Neural cell (in vitro differentiated cells): ENCODE data around the gene FAM193B. TPM values are rescaled to one million over a fixed set of nuclear protein-coding genes. Genes with fewer than 3 reads are reported as not detected.

Experiments used
- H2AFZ ChIP-seq: fragments of 200-600, 300-800 bp; sonication (generic), shearing (Covaris generic); 2 replicates; pipeline ENCODE4 v1.6.0; 2014; ENCODE audit warnings: low read depth, mild to moderate bottlenecking, antibody characterized with exemption, low read length, moderate library complexity
- H3F3A ChIP-seq: fragments of 200-600 bp; shearing (Covaris generic); 2 replicates; pipeline ENCODE4 v1.6.1; 2016; ENCODE audit warnings: mild to moderate bottlenecking, moderate library complexity, mixed read lengths, antibody characterized with exemption, low read length; ENCODE audit not compliant: insufficient read depth, poor library complexity, severe bottlenecking
- H3K27ac ChIP-seq: fragments of 200-600, 300-800 bp; sonication (generic), shearing (Covaris generic); 2 replicates; pipeline ENCODE4 v1.5.1; 2014; ENCODE audit warnings: mild to moderate bottlenecking, low read length, moderate library complexity
- H3K27me3 ChIP-seq: fragments of 300-800, 200-600 bp; sonication (generic), shearing (Covaris generic); 2 replicates; pipeline ENCODE4 v1.6.0; 2014; ENCODE audit warnings: mild to moderate bottlenecking, low read depth, low read length, moderate library complexity; ENCODE audit not compliant: insufficient read depth
- H3K36me3 ChIP-seq: fragments of 300-800, 200-600 bp; sonication (generic), shearing (Covaris generic); 2 replicates; pipeline ENCODE4 v1.5.1; 2014; ENCODE audit warnings: mild to moderate bottlenecking, antibody characterized with exemption, low read length, moderate library complexity; ENCODE audit not compliant: insufficient read depth
- H3K4me2 ChIP-seq: fragments of 300-800, 200-600 bp; sonication (generic), shearing (Covaris generic); 2 replicates; pipeline ENCODE4 v1.6.0; 2014; ENCODE audit warnings: mild to moderate bottlenecking, low read length
- H3K4me3 ChIP-seq: fragments of 300-800, 200-600 bp; sonication (generic), shearing (Covaris generic); 2 replicates; pipeline ENCODE4 v1.5.1; 2014; ENCODE audit warnings: mild to moderate bottlenecking, low read length, moderate library complexity
- H3K79me2 ChIP-seq: fragments of 200-600 bp; shearing (Covaris generic); replicated peaks from 2 replicates; pipeline ENCODE4 v1.6.0; 2014; ENCODE audit warnings: mild to moderate bottlenecking, low read length, moderate library complexity; ENCODE audit not compliant: insufficient read depth
- H3K9ac ChIP-seq: fragments of 300-800, 200-600 bp; sonication (generic), shearing (Covaris generic); 2 replicates; pipeline ENCODE4 v1.6.1; 2016; ENCODE audit warnings: mild to moderate bottlenecking, low read length, mixed read lengths
- H3K9me2 ChIP-seq: fragments of 200-600 bp; shearing (Covaris generic); 2 replicates; pipeline ENCODE4 v1.6.1; 2016; ENCODE audit warnings: mild to moderate bottlenecking, low read length, mixed read lengths; ENCODE audit not compliant: insufficient read depth
- H3K9me3 ChIP-seq: fragments of 200-600, 300-800 bp; sonication (generic), shearing (Covaris generic); 2 replicates; pipeline ENCODE4 v1.6.1; 2016; ENCODE audit warnings: mild to moderate bottlenecking, mixed run types, low read length, moderate library complexity, mixed read lengths
- H4K20me1 ChIP-seq: fragments of 200-600 bp; shearing (Covaris generic); 2 replicates; pipeline ENCODE4 v1.6.1; 2016; ENCODE audit warnings: mild to moderate bottlenecking, mixed run types; ENCODE audit not compliant: insufficient read depth
- EP300 ChIP-seq: fragments of 450-650 bp; conservative IDR thresholded peaks from 2 replicates; pipeline ENCODE4 v1.6.1; 2014; ENCODE audit warnings: antibody characterized with exemption, mild to moderate bottlenecking, moderate library complexity; ENCODE audit not compliant: poor library complexity, severe bottlenecking
- EZH2 ChIP-seq: fragments of 200-600, 300-800 bp; shearing (Covaris generic), sonication (generic); IDR thresholded peaks from 2 replicates; pipeline ENCODE4 v1.6.1; 2014; ENCODE audit warnings: antibody characterized with exemption, low read length, borderline replicate concordance, mild to moderate bottlenecking; ENCODE audit not compliant: insufficient read depth, poor library complexity, severe bottlenecking
- MXI1 ChIP-seq: fragments of 450-650 bp; conservative IDR thresholded peaks from 2 replicates; pipeline ENCODE4 v1.6.1; 2014; ENCODE audit warnings: antibody characterized with exemption, mild to moderate bottlenecking; ENCODE audit not compliant: poor library complexity, severe bottlenecking
- POLR2AphosphoS5 ChIP-seq: IDR thresholded peaks from 2 replicates; pipeline ENCODE4 v1.6.1; 2012
- RAD21 ChIP-seq: fragments of 450-650 bp; conservative IDR thresholded peaks from 2 replicates; pipeline ENCODE4 v1.6.1; 2014; ENCODE audit warnings: antibody characterized with exemption, mild to moderate bottlenecking, moderate library complexity
- SMC3 ChIP-seq: fragments of 450-650 bp; conservative IDR thresholded peaks from 2 replicates; pipeline ENCODE4 v1.6.1; 2014; ENCODE audit warnings: antibody characterized with exemption, mild to moderate bottlenecking, moderate library complexity; ENCODE audit not compliant: poor library complexity
- TAF1 ChIP-seq: IDR thresholded peaks from 2 replicates; pipeline ENCODE4 v1.6.1; 2012; ENCODE audit warnings: low read depth
- polyA plus RNA-seq: library from polyadenylated mRNA; depleted of rRNA; stranded (reverse); fragments of >200 nt; gene quantifications from 2 replicates; pipeline ENCODE4 v1.2.3, GENCODE V29; 2014
- TF ChIP-seq, protein P1 (sequence below): fragments of 450-650 bp; IDR thresholded peaks from 2 replicates; pipeline ENCODE4 v1.5.1; 2014; ENCODE audit warnings: antibody characterized with exemption, mild to moderate bottlenecking, moderate library complexity; ENCODE audit not compliant: poor library complexity, severe bottlenecking
- TF ChIP-seq, protein P2 (sequence below): IDR thresholded peaks from 2 replicates; pipeline ENCODE4 v1.6.1; 2012; ENCODE audit warnings: borderline replicate concordance

Gene FAM193B
- polyA plus RNA-seq, 1 donor from 2014 or later: 79.2 TPM

DNA sequence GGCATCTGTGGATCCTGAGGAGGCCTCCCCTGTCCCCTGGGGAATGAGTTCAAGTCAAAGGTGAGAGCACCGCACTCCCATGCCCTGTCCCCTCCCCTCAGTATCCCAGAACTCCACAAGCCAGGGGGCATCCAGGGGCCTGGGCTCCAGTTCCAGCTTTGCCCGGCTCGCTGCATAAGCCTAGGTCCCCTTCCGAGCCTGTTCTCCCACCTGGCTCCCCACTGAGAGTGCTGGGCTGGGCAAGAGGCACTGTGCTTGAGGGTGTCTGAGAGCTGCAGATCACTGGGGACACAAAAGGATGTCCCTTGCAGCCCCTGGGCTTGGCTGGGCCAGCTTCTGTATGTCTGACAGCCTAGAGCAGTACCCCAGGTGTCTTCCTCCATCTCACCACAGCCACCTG, 49.3 kb downstream of the FAM193B start:
- Histone ChIP-seq H3K79me2 (no peaks in the 10 kb centered on the region), H3K9ac (no peak overlapping the region), H3K36me3 (no peaks in the 10 kb centered on the region), H4K20me1 (no peaks in the 10 kb centered on the region), H3K9me3 (no peaks in the 10 kb centered on the region), H3K9me2 (no peaks in the 10 kb centered on the region), H2AFZ (no peak overlapping the region), H3K27me3 (no peaks in the 10 kb centered on the region), H3K27ac (no peak overlapping the region), H3F3A (no peaks in the 10 kb centered on the region), H3K4me3 (no peak overlapping the region), H3K4me2 (no peak overlapping the region)
- TF ChIP-seq, protein P1, sequence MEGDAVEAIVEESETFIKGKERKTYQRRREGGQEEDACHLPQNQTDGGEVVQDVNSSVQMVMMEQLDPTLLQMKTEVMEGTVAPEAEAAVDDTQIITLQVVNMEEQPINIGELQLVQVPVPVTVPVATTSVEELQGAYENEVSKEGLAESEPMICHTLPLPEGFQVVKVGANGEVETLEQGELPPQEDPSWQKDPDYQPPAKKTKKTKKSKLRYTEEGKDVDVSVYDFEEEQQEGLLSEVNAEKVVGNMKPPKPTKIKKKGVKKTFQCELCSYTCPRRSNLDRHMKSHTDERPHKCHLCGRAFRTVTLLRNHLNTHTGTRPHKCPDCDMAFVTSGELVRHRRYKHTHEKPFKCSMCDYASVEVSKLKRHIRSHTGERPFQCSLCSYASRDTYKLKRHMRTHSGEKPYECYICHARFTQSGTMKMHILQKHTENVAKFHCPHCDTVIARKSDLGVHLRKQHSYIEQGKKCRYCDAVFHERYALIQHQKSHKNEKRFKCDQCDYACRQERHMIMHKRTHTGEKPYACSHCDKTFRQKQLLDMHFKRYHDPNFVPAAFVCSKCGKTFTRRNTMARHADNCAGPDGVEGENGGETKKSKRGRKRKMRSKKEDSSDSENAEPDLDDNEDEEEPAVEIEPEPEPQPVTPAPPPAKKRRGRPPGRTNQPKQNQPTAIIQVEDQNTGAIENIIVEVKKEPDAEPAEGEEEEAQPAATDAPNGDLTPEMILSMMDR: no peak
- TF ChIP-seq TAF1 (no peak), EP300 (no peak), SMC3 (no peak), EZH2 (no peak), RAD21 (no peak), MXI1 (no peak), POLR2AphosphoS5 (no peak)
- TF ChIP-seq, protein P2, sequence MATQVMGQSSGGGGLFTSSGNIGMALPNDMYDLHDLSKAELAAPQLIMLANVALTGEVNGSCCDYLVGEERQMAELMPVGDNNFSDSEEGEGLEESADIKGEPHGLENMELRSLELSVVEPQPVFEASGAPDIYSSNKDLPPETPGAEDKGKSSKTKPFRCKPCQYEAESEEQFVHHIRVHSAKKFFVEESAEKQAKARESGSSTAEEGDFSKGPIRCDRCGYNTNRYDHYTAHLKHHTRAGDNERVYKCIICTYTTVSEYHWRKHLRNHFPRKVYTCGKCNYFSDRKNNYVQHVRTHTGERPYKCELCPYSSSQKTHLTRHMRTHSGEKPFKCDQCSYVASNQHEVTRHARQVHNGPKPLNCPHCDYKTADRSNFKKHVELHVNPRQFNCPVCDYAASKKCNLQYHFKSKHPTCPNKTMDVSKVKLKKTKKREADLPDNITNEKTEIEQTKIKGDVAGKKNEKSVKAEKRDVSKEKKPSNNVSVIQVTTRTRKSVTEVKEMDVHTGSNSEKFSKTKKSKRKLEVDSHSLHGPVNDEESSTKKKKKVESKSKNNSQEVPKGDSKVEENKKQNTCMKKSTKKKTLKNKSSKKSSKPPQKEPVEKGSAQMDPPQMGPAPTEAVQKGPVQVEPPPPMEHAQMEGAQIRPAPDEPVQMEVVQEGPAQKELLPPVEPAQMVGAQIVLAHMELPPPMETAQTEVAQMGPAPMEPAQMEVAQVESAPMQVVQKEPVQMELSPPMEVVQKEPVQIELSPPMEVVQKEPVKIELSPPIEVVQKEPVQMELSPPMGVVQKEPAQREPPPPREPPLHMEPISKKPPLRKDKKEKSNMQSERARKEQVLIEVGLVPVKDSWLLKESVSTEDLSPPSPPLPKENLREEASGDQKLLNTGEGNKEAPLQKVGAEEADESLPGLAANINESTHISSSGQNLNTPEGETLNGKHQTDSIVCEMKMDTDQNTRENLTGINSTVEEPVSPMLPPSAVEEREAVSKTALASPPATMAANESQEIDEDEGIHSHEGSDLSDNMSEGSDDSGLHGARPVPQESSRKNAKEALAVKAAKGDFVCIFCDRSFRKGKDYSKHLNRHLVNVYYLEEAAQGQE: no peak

DNA sequence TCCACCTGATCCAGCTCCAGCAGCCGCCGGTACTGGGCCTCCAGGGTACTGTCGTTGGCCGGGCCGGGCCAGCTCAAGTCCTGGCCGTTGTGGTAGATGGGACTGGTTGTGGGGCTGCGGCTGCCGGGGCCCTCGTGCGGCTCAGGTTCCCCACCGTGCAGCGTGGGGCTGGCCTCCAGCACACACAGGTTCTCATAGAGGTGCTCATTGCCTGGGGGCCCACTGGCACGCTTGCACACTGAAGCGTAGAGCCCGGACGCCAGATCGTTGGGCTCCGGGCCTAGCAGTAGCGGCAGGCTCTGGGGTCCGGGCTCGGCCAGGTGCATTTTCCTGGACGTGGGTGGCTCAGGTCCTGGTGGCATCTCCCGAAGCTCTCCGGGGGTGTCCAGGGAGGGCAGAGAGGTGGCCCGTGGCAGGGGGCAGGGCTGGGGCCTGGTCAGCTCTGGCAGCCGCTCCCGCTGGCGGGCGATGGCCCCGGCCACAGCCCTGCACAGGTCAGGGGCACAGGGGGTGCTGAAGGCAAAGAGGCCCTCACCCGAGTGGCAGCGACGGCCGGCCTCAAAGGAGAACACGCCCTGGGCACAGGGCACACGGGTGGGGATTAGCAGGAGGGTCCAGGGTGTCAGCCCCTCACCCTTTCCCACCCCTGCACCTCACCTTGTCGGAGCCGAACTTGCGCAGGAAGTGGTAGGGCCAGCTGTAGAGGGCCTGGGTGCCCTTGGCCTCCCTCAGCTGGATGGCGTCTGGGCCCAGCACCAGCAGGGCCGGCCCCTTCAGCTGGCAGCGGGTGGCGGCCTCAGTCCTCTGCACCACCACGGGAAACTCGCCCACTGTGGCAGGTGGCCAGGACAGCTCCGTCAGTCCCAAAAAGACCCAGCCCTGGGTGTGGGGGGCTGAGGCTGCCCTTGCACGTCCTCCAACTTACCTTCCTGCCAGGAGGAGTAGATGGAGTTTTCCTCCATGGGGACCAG, 50.0 kb downstream of the FAM193B start:
- no peaks in the 10 kb centered on the region for H3K9me3 ChIP-seq
- no peaks in the 10 kb centered on the region for H3K79me2 ChIP-seq
- H4K20me1 ChIP-seq: no peaks in the 10 kb centered on the region
- no peak overlapping the region for H2AFZ ChIP-seq
- TF ChIP-seq SMC3 (no peak), EP300 (no peak), MXI1 (no peak), RAD21 (no peak)
- TF ChIP-seq, protein P2: no peak
- no peak overlapping the region for H3K4me2 ChIP-seq
- no peak overlapping the region for H3K27ac ChIP-seq
- no peaks in the 10 kb centered on the region for H3K27me3 ChIP-seq
- H3K9me2 ChIP-seq: no peaks in the 10 kb centered on the region
- no peaks in the 10 kb centered on the region for H3K36me3 ChIP-seq
- H3K9ac ChIP-seq: no peak overlapping the region
- H3F3A ChIP-seq: no peaks in the 10 kb centered on the region
- H3K4me3 ChIP-seq: no peak overlapping the region
